HG03039 (cell line): ENCODE results near the gene SUN1.

Experiments used
- ATAC-seq: cut with Tn5 transposase; IDR thresholded peaks from one replicate; pipeline ENCODE4 v1.9.1; 2021; ENCODE audit warnings: mild to moderate bottlenecking, moderate library complexity; ENCODE audit not compliant: unreplicated experiment

SUN1 gene

GRCh38 chr7:875476-876076 is 43.3 kb downstream of the SUN1 start:
- ATAC-seq: no peak

GRCh38 chr7:876077-876971 is 44.0 kb downstream of the SUN1 start, which contains the start of gene GET4:
GET4 (plus strand) TSS chr7:876554; CDS start chr7:876646, 92 bp downstream.
- ATAC-seq: peak; percentile 70

- ATAC-seq: peak; percentile 14
Observed at GRCh38 chr7:876972-877311, 44.7 kb downstream of the SUN1 start.

- ATAC-seq: no peak
Observed at GRCh38 chr7:877312-878232, 45.3 kb downstream of the SUN1 start.

GRCh38 chr7:879093-879492 is 46.8 kb downstream of the SUN1 start:
- ATAC-seq: no peak

- ATAC-seq: no peak
Observed at GRCh38 chr7:879706-880105, 47.4 kb downstream of the SUN1 start.

GRCh38 chr7:880450-880849 is 48.2 kb downstream of the SUN1 start:
- ATAC-seq: no peak

GRCh38 chr7:881441-882234 is 49.4 kb downstream of the SUN1 start:
- no peak for ATAC-seq

- ATAC-seq: no peak
Observed at GRCh38 chr7:882336-883035, 50.2 kb downstream of the SUN1 start.

GRCh38 chr7:883055-884021 is 51.1 kb downstream of the SUN1 start:
- no peak for ATAC-seq

GRCh38 chr7:884191-885003 is 52.1 kb downstream of the SUN1 start:
- ATAC-seq: no peak

GRCh38 chr7:885261-885892 is 53.1 kb downstream of the SUN1 start:
- ATAC-seq: no peak

- ATAC-seq: no peak
Observed at GRCh38 chr7:885893-886625, 53.8 kb downstream of the SUN1 start.

GRCh38 chr7:886626-887487 is 54.6 kb downstream of the SUN1 start:
- no peak for ATAC-seq

- no peak for ATAC-seq
Observed at GRCh38 chr7:887488-887820, 55.2 kb downstream of the SUN1 start.
